Measurements from ENCODE around the gene ZGRF1.

The ZGRF1 gene

GRCh38 chr4:112540695-112541094 lies 96.0 kb downstream of the ZGRF1 start:
- WGBS (ENCODE audit: extremely low coverage, insufficient coverage, low lambda C conversion rate), result no CpG with 5 or more reads among the region's 1 CpG
- no peak overlapping the region for H4K8ac ChIP-seq (ENCODE audit: low read depth, low read length)
- H3K56ac ChIP-seq (ENCODE audit: low read length), result no peak overlapping the region
- H3K4ac ChIP-seq (ENCODE audit: low read depth, low read length), result no peak overlapping the region
- H3K4me2 ChIP-seq (ENCODE audit: low read length), result no peak overlapping the region
- no peaks in the 10 kb centered on the region for H3K36me3 ChIP-seq (ENCODE audit: control insufficient read depth, insufficient read depth, low read length)
- H3K79me1 ChIP-seq (ENCODE audit: low read length), result no peaks in the 10 kb centered on the region
- H2BK120ac ChIP-seq (ENCODE audit: low read depth, low read length), result no peak overlapping the region
- H3K9ac ChIP-seq (ENCODE audit: low read length), result no peak overlapping the region
- H3K4me1 ChIP-seq (ENCODE audit: control insufficient read depth, low read depth, low read length), result no peaks in the 10 kb centered on the region
- no peak for DNase-seq
- H3K27ac ChIP-seq (ENCODE audit: low read depth, low read length), result no peak overlapping the region
- no peak overlapping the region for H2AK5ac ChIP-seq (ENCODE audit: low read length)
- no peak overlapping the region for H3K23ac ChIP-seq (ENCODE audit: low read length)
- H3K79me2 ChIP-seq (ENCODE audit: control insufficient read depth, insufficient read depth, low read length), result no peaks in the 10 kb centered on the region
- no peak overlapping the region for H2BK5ac ChIP-seq (ENCODE audit: low read length)
- H2BK15ac ChIP-seq (replicated peaks; ENCODE audit: low read depth), result no peak overlapping the region
- no peak overlapping the region for H3K18ac ChIP-seq (ENCODE audit: low read length)
- H3K27me3 ChIP-seq (ENCODE audit: insufficient read depth, low read length, poor library complexity), result no peaks in the 10 kb centered on the region
- H3K4me3 ChIP-seq (ENCODE audit: low read length), result no peak overlapping the region
- no peak overlapping the region for H4K5ac ChIP-seq (ENCODE audit: low read length)

GRCh38 chr4:112536123-112536522 lies 100.6 kb downstream of the ZGRF1 start:
- DNase-seq, result no peak
- no peak overlapping the region for H3K18ac ChIP-seq (ENCODE audit: low read length)
- H2BK15ac ChIP-seq (replicated peaks; ENCODE audit: low read depth), result no peak overlapping the region
- no peak overlapping the region for H3K4me2 ChIP-seq (ENCODE audit: low read length)
- no peak overlapping the region for H3K56ac ChIP-seq (ENCODE audit: low read length)
- H3K23ac ChIP-seq (ENCODE audit: low read length), result no peak overlapping the region
- no peak overlapping the region for H4K8ac ChIP-seq (ENCODE audit: low read depth, low read length)
- H2AK5ac ChIP-seq (ENCODE audit: low read length), result no peak overlapping the region
- H2BK5ac ChIP-seq (ENCODE audit: low read length), result no peak overlapping the region
- H2BK120ac ChIP-seq (ENCODE audit: low read depth, low read length), result no peak overlapping the region
- H3K36me3 ChIP-seq (ENCODE audit: control insufficient read depth, insufficient read depth, low read length), result no peaks in the 10 kb centered on the region
- no CpG with 5 or more reads among the region's 2 CpGs for WGBS (ENCODE audit: extremely low coverage, insufficient coverage, low lambda C conversion rate)
- H3K27ac ChIP-seq (ENCODE audit: low read depth, low read length), result no peak overlapping the region
- no peaks in the 10 kb centered on the region for H3K79me2 ChIP-seq (ENCODE audit: control insufficient read depth, insufficient read depth, low read length)
- H3K4me1 ChIP-seq (ENCODE audit: control insufficient read depth, low read depth, low read length), result no peaks in the 10 kb centered on the region
- no peak overlapping the region for H3K4ac ChIP-seq (ENCODE audit: low read depth, low read length)
- no peak overlapping the region for H3K4me3 ChIP-seq (ENCODE audit: low read length)
- H4K5ac ChIP-seq (ENCODE audit: low read length), result no peak overlapping the region
- H3K9ac ChIP-seq (ENCODE audit: low read length), result no peak overlapping the region
- H3K27me3 ChIP-seq (ENCODE audit: insufficient read depth, low read length, poor library complexity), result no peaks in the 10 kb centered on the region
- H3K79me1 ChIP-seq (ENCODE audit: low read length), result no peaks in the 10 kb centered on the region

DNA sequence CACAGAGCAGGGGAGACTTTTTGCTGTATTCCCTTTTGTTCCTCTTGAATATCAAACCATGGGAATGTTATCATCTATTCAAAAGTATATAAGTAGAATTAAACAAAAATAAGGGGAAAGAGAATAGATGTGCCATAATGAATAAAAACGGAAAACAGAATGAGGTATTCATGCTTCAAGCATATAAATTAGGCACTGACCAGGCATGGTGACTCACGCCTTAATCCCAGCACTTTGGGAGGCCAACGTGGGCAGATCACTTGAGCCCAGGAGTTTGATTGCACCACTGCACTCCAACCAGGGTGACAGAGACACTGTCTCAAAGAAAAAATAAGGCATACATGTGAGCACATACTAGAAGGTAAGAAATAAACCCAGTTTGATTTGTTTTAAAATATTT lies 104.4 kb downstream of the ZGRF1 start:
- H3K27ac ChIP-seq (ENCODE audit: low read depth, low read length), result no peak overlapping the region
- no peak overlapping the region for H4K8ac ChIP-seq (ENCODE audit: low read depth, low read length)
- H3K9ac ChIP-seq (ENCODE audit: low read length), result no peak overlapping the region
- no peak overlapping the region for H3K4ac ChIP-seq (ENCODE audit: low read depth, low read length)
- H3K79me2 ChIP-seq (ENCODE audit: control insufficient read depth, insufficient read depth, low read length), result no peaks in the 10 kb centered on the region
- no peak overlapping the region for H3K23ac ChIP-seq (ENCODE audit: low read length)
- H2BK120ac ChIP-seq (ENCODE audit: low read depth, low read length), result no peak overlapping the region
- H2BK15ac ChIP-seq (replicated peaks; ENCODE audit: low read depth), result no peak overlapping the region
- no peaks in the 10 kb centered on the region for H3K4me1 ChIP-seq (ENCODE audit: control insufficient read depth, low read depth, low read length)
- H3K27me3 ChIP-seq (ENCODE audit: insufficient read depth, low read length, poor library complexity), result no peaks in the 10 kb centered on the region
- no peak overlapping the region for H3K4me3 ChIP-seq (ENCODE audit: low read length)
- H2BK5ac ChIP-seq (ENCODE audit: low read length), result no peak overlapping the region
- H3K56ac ChIP-seq (ENCODE audit: low read length), result no peak overlapping the region
- no peak for DNase-seq
- no peak overlapping the region for H3K18ac ChIP-seq (ENCODE audit: low read length)
- no peak overlapping the region for H3K4me2 ChIP-seq (ENCODE audit: low read length)
- H3K36me3 ChIP-seq (ENCODE audit: control insufficient read depth, insufficient read depth, low read length), result no peaks in the 10 kb centered on the region
- H2AK5ac ChIP-seq (ENCODE audit: low read length), result no peak overlapping the region
- no peaks in the 10 kb centered on the region for H3K79me1 ChIP-seq (ENCODE audit: low read length)
- no peak overlapping the region for H4K5ac ChIP-seq (ENCODE audit: low read length)
- WGBS (ENCODE audit: extremely low coverage, insufficient coverage, low lambda C conversion rate), result no CpG with 5 or more reads among the region's 3 CpGs

DNA sequence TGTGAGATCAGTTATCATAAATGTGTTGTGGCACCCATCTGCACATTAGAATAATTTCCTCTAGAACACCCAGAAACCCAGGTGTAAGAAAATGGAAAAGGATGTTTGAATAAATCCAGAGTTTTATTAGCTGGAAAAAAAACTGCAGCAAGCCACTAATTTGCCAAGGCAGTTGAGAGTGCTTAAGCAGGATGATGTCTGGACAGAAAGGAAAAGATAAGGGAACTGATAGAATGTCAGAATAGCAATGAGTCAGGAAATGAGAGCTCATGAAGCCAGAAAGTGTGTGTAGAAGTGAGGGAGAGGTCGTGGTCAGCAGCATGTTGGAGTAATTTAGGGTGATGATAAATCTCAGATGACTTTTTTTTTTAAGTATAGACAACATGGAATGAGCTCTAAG lies 105.6 kb downstream of the ZGRF1 start:
- WGBS (ENCODE audit: extremely low coverage, insufficient coverage, low lambda C conversion rate), result no CpG with 5 or more reads among the region's 1 CpG
- Histone ChIP-seq H3K27me3 (ENCODE audit: insufficient read depth, low read length, poor library complexity) (no peaks in the 10 kb centered on the region), H3K56ac (ENCODE audit: low read length) (no peak overlapping the region), H2AK5ac (ENCODE audit: low read length) (no peak overlapping the region), H3K4me3 (ENCODE audit: low read length) (no peak overlapping the region), H2BK5ac (ENCODE audit: low read length) (no peak overlapping the region), H3K9ac (ENCODE audit: low read length) (no peak overlapping the region), H3K23ac (ENCODE audit: low read length) (no peak overlapping the region), H2BK120ac (ENCODE audit: low read depth, low read length) (no peak overlapping the region), H2BK15ac (replicated peaks; ENCODE audit: low read depth) (no peak overlapping the region), H4K8ac (ENCODE audit: low read depth, low read length) (no peak overlapping the region), H3K4me1 (ENCODE audit: control insufficient read depth, low read depth, low read length) (no peaks in the 10 kb centered on the region), H3K36me3 (ENCODE audit: control insufficient read depth, insufficient read depth, low read length) (no peaks in the 10 kb centered on the region), H3K27ac (ENCODE audit: low read depth, low read length) (no peak overlapping the region), H3K79me1 (ENCODE audit: low read length) (no peaks in the 10 kb centered on the region), H4K5ac (ENCODE audit: low read length) (no peak overlapping the region), H3K4me2 (ENCODE audit: low read length) (no peak overlapping the region), H3K79me2 (ENCODE audit: control insufficient read depth, insufficient read depth, low read length) (no peaks in the 10 kb centered on the region), H3K4ac (ENCODE audit: low read depth, low read length) (no peak overlapping the region), H3K18ac (ENCODE audit: low read length) (no peak overlapping the region)
- DNase-seq, result no peak

DNA sequence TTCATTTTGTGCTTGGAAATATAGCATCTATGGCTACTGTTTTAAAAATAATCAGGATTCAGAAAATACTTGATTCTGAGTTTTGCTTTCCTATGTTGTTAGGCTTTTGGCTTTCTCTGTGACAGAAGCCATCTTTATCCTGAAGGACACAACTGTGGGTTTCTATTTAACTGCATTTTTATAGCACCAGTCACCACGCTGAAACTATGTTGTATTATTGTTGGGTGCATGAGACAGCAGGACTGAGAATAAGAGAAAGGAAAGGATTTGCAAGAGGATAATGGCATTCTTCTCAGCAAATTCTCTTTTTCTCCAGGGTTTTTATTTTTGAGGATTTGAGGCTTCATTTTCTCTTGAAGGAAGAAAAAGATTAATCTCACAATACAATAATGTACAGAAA lies 110.6 kb downstream of the ZGRF1 start:
- no peak overlapping the region for H2BK15ac ChIP-seq (replicated peaks; ENCODE audit: low read depth)
- no peak overlapping the region for H3K18ac ChIP-seq (ENCODE audit: low read length)
- no CpG with 5 or more reads among the region's 1 CpG for WGBS (ENCODE audit: extremely low coverage, insufficient coverage, low lambda C conversion rate)
- H2AK5ac ChIP-seq (ENCODE audit: low read length), result no peak overlapping the region
- H3K4me3 ChIP-seq (ENCODE audit: low read length), result no peak overlapping the region
- no peaks in the 10 kb centered on the region for H3K79me2 ChIP-seq (ENCODE audit: control insufficient read depth, insufficient read depth, low read length)
- H3K36me3 ChIP-seq (ENCODE audit: control insufficient read depth, insufficient read depth, low read length), result no peaks in the 10 kb centered on the region
- no peak overlapping the region for H3K27ac ChIP-seq (ENCODE audit: low read depth, low read length)
- no peaks in the 10 kb centered on the region for H3K79me1 ChIP-seq (ENCODE audit: low read length)
- H4K5ac ChIP-seq (ENCODE audit: low read length), result no peak overlapping the region
- no peak overlapping the region for H3K4ac ChIP-seq (ENCODE audit: low read depth, low read length)
- H3K23ac ChIP-seq (ENCODE audit: low read length), result no peak overlapping the region
- no peak overlapping the region for H2BK120ac ChIP-seq (ENCODE audit: low read depth, low read length)
- DNase-seq, result no peak
- H3K56ac ChIP-seq (ENCODE audit: low read length), result no peak overlapping the region
- no peak overlapping the region for H3K4me2 ChIP-seq (ENCODE audit: low read length)
- H3K9ac ChIP-seq (ENCODE audit: low read length), result no peak overlapping the region
- peaks cover 17% of the 10 kb centered on the region for H3K27me3 ChIP-seq (ENCODE audit: insufficient read depth, low read length, poor library complexity)
- no peak overlapping the region for H2BK5ac ChIP-seq (ENCODE audit: low read length)
- no peaks in the 10 kb centered on the region for H3K4me1 ChIP-seq (ENCODE audit: control insufficient read depth, low read depth, low read length)
- no peak overlapping the region for H4K8ac ChIP-seq (ENCODE audit: low read depth, low read length)

DNA sequence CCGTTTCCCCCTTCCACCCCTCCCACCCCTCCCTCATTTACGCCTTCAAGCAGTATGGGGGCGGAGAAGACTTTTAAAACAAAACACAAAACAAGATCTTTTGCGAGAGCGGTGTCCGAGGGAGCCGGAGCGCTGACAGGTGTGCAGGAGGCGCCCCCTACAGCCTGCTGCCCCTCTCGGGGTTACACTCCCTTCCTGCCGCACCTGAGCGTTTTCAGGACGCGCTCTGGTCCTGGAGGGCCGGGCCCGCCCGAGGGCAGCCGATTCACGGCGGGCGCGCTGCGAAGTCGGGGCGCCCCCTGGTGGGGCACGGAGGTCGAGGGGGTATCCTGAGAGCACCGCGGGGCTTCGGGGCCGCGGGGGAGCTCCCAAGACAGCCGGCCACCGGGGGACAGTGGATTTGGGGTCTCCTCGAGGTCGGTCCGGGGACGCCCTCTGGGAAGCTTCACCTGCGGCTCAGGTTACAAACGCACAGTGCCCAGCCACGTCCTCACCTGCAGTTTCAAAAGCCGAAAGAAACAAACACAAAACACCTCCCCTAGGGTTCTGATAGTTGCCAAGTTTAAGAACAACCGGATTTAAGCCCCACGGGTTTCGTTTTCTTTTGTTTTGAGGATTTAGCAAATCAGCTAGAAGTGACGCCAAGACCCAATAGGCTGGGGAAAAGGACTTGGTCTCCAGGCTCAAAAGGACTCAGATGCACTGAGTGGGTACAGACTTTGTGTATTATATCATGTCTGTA lies 112.8 kb downstream of the ZGRF1 start:
- no peaks in the 10 kb centered on the region for H3K79me1 ChIP-seq (ENCODE audit: low read length)
- H3K18ac ChIP-seq (ENCODE audit: low read length), result no peak overlapping the region
- no peak overlapping the region for H2BK15ac ChIP-seq (replicated peaks; ENCODE audit: low read depth)
- H3K9ac ChIP-seq (ENCODE audit: low read length), result no peak overlapping the region
- H3K36me3 ChIP-seq (ENCODE audit: control insufficient read depth, insufficient read depth, low read length), result no peaks in the 10 kb centered on the region
- H3K4me3 ChIP-seq (ENCODE audit: low read length), result no peak overlapping the region
- peak overlapping the region; percentile 66 for H3K4me2 ChIP-seq (ENCODE audit: low read length)
- peak; percentile 92 for DNase-seq
- H2BK5ac ChIP-seq (ENCODE audit: low read length), result no peak overlapping the region
- no peak overlapping the region for H2AK5ac ChIP-seq (ENCODE audit: low read length)
- peaks cover 33% of the 10 kb centered on the region for H3K27me3 ChIP-seq (ENCODE audit: insufficient read depth, low read length, poor library complexity)
- no peak overlapping the region for H4K8ac ChIP-seq (ENCODE audit: low read depth, low read length)
- no peak overlapping the region for H2BK120ac ChIP-seq (ENCODE audit: low read depth, low read length)
- H3K4me1 ChIP-seq (ENCODE audit: control insufficient read depth, low read depth, low read length), result no peaks in the 10 kb centered on the region
- no peak overlapping the region for H3K27ac ChIP-seq (ENCODE audit: low read depth, low read length)
- no peak overlapping the region for H3K56ac ChIP-seq (ENCODE audit: low read length)
- no peak overlapping the region for H4K5ac ChIP-seq (ENCODE audit: low read length)
- no peak overlapping the region for H3K4ac ChIP-seq (ENCODE audit: low read depth, low read length)
- WGBS (ENCODE audit: extremely low coverage, insufficient coverage, low lambda C conversion rate), result no CpG with 5 or more reads among the region's 46 CpGs
- H3K23ac ChIP-seq (ENCODE audit: low read length), result no peak overlapping the region
- no peaks in the 10 kb centered on the region for H3K79me2 ChIP-seq (ENCODE audit: control insufficient read depth, insufficient read depth, low read length)

Measured in mesendoderm (in vitro differentiated cells).